ENCODE results near the gene PHF20. TPM values are rescaled to one million over a fixed set of nuclear protein-coding genes. Genes with fewer than 3 reads are reported as not detected.

PHF20 gene
- total and polyA plus RNA-seq, 2 donors (not counting 3 experiments of a cell fraction or from before 2014, with no cell fraction given) = 25.0 to 45.8 TPM

DNA sequence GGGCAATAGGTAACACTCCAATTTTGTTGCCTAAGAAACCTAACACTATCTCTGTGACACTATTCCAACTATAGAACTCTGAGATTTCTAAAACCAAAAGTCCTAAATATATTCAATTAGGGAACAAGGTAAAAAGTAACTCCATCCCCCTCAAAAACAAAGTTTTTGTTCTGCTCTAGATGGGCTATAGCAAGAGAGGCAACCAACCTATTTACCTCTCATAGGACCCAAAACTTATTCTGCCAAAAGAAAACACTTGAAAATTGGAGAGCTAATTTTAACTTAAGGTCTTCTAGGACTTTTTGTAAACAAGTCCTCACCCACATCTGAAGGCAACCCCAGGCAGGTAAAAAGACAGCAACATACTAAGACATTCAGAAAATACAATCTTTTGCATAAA, 37.4 kb upstream of the PHF20 start:
- ChIA-PET POLR2A (interaction anchor here (1.0 kb wide), 3 partner anchors 9 to 61 kb away, joined by 3 read pairs; no protein-coding TSS in a partner anchor), CTCF (no interaction called here)
- no peaks in the 10 kb centered on the region for H3K9me3 ChIP-seq (replicated peaks; ENCODE audit: control insufficient read depth, insufficient read depth, low read length)
- no peaks in the 10 kb centered on the region for H3K9me1 ChIP-seq (replicated peaks; ENCODE audit: control insufficient read depth, extremely low read depth, insufficient read depth, low read length)
- FAIRE-seq (no peak), DNase-seq (ENCODE audit: low read depth, low spot score) (no peak)
- peaks cover 99% of the 10 kb centered on the region for H3K79me2 ChIP-seq (ENCODE audit: control insufficient read depth, insufficient read depth, low read length)
- peaks cover 48% of the 10 kb centered on the region for H4K20me1 ChIP-seq (replicated peaks; ENCODE audit: control insufficient read depth, extremely low read depth, insufficient read depth, low read length)
- BruUV-seq (replicated peaks) = no TSS peak
- H2AFZ ChIP-seq (ENCODE audit: low read depth, low read length) = no peak overlapping the region
- H3K4me1 ChIP-seq (ENCODE audit: control insufficient read depth, extremely low read depth, insufficient read depth, low read length) = peaks cover 21% of the 10 kb centered on the region
- dilution Hi-C loops (cut with MboI; ENCODE audit: extremely low pct_ligation_motif_present, low sequenced_read_pairs) (no loop called here), intact Hi-C loops (cut with micrococcal nuclease) (loop anchor here (2.0 to 5.0 kb wide), 2 partner anchors 14 to 38 kb away; partner anchors contain the start of gene PHF20)
- H3K9ac ChIP-seq (replicated peaks; ENCODE audit: extremely low read depth, insufficient read depth, low read length) = no peak overlapping the region
- H3K27ac ChIP-seq (ENCODE audit: insufficient read depth, low read depth, low read length) = no peak overlapping the region
- H3K36me3 ChIP-seq (ENCODE audit: control insufficient read depth in 2 of 2, extremely low read depth in 1 of 2, insufficient read depth in 2 of 2, low read length in 2 of 2) = peaks cover 35 to 64% of the 10 kb centered on the region in 2 experiments
- H3K4me2 ChIP-seq (ENCODE audit: insufficient read depth, low read length) = no peak overlapping the region
- TF ChIP-seq POLR2AphosphoS5 (IDR thresholded peaks at IDR 0.05; ENCODE audit: insufficient read depth, low read depth, low read length) (no peak), GATA2 (IDR thresholded peaks at IDR 0.05; ENCODE audit: insufficient read depth, insufficient read length, low read depth, low read length) (no peak), EZH2 (IDR thresholded peaks at IDR 0.05; ENCODE audit: borderline replicate concordance, low read depth, low read length, severe bottlenecking) (no peak), MYC (IDR thresholded peaks at IDR 0.05; ENCODE audit: low read depth, low read length) (no peak)
- TF ChIP-seq, protein P1, sequence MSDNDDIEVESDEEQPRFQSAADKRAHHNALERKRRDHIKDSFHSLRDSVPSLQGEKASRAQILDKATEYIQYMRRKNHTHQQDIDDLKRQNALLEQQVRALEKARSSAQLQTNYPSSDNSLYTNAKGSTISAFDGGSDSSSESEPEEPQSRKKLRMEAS (IDR thresholded peaks at IDR 0.05; ENCODE audit: insufficient read depth, insufficient read length) = no peak
- TF ChIP-seq, protein P2, sequence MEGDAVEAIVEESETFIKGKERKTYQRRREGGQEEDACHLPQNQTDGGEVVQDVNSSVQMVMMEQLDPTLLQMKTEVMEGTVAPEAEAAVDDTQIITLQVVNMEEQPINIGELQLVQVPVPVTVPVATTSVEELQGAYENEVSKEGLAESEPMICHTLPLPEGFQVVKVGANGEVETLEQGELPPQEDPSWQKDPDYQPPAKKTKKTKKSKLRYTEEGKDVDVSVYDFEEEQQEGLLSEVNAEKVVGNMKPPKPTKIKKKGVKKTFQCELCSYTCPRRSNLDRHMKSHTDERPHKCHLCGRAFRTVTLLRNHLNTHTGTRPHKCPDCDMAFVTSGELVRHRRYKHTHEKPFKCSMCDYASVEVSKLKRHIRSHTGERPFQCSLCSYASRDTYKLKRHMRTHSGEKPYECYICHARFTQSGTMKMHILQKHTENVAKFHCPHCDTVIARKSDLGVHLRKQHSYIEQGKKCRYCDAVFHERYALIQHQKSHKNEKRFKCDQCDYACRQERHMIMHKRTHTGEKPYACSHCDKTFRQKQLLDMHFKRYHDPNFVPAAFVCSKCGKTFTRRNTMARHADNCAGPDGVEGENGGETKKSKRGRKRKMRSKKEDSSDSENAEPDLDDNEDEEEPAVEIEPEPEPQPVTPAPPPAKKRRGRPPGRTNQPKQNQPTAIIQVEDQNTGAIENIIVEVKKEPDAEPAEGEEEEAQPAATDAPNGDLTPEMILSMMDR (IDR thresholded peaks at IDR 0.05; ENCODE audit: extremely low read depth in 1 of 2, insufficient read depth in 1 of 2, low read depth in 1 of 2, low read length in 2 of 2) = no peak
- H3K27me3 ChIP-seq (ENCODE audit: control insufficient read depth in 2 of 2, insufficient read depth in 2 of 2, low read length in 2 of 2) = no peaks in the 10 kb centered on the region
- H3K4me3 ChIP-seq (replicated peaks in 1 of 3; ENCODE audit: insufficient read depth in 1 of 3, low read depth in 1 of 3, low read length in 3 of 3) = no peak overlapping the region
